HCT116 (cell line): Measurements from ENCODE around the gene DDX10. TPM values are rescaled to one million over a fixed set of nuclear protein-coding genes. Genes with fewer than 3 reads are reported as not detected.

ENCODE experiments used
- ATAC-seq: fragments of 200-7000 bp; cut with Tn5 transposase; 2 replicates; pipeline ENCODE4 v1.9.1; 2020; ENCODE audit warnings: mild to moderate bottlenecking, moderate library complexity
- BruUV-seq: library from RNA; stranded (reverse); fragments of 400-500 nt; replicated peaks from 2 replicates; lab custom pipeline; 2021; lab: Mats Ljungman, UMichigan
- CTCF ChIA-PET: fragments of 300-600 bp; sonication (Branson Sonifier 250); formaldehyde crosslinking; loops from one replicate; lab custom pipeline; 2021; ENCODE audit warnings: antibody characterized with exemption; lab: Charles Lee
- POLR2A ChIA-PET: fragments of 300-600, 350-600 bp; sonication (Branson Sonifier 250); formaldehyde crosslinking; loops from one replicate; lab custom pipeline; 2021; ENCODE audit warnings: antibody characterized with exemption; lab: Charles Lee
- RAD21 ChIA-PET, 2 experiments: fragments of 300-600 bp; sonication (Branson Sonifier 250); formaldehyde crosslinking; loops; one replicate each; lab custom pipeline; 2023; ENCODE audit warnings: low total read pairs in 2 of 2; ENCODE audit not compliant: uncharacterized antibody in 2 of 2, unreplicated experiment in 2 of 2, low non-redundant PET in 1 of 2; lab: Charles Lee
- DNase-seq: peaks from one replicate; pipeline ENCODE4 v3.0.0-alpha.2; 2010; ENCODE audit warnings: low read depth, low spot score
- H2AFZ ChIP-seq: fragments of 200-600 bp; shearing (Covaris generic), sonication (generic); 2 replicates; pipeline ENCODE4 v1.6.1; 2017; ENCODE audit warnings: low read depth, mixed run types, mixed read lengths, antibody characterized with exemption, low read length; ENCODE audit not compliant: poor library complexity, severe bottlenecking
- H3K27ac ChIP-seq: 2 replicates; pipeline ENCODE4 v1.5.1; 2012; ENCODE audit warnings: low read depth, low read length
- H3K27me3 ChIP-seq: fragments of 200-600 bp; sonication (generic); 2 replicates; pipeline ENCODE4 v1.6.1; 2016; ENCODE audit warnings: mixed run types, low read length, mixed read lengths; ENCODE audit not compliant: insufficient read depth
- H3K36me3 ChIP-seq, 2 experiments: fragments of 200-500 bp in 1 of 2; fragments of 200-600 bp in 1 of 2; sonication (Bioruptor generic) in 1 of 2; sonication (generic) in 1 of 2; 2 replicates each; pipeline versions ENCODE4 v1.5.1 to v1.6.1; 2014 to 2016; ENCODE audit warnings: low read length in 2 of 2, inconsistent platforms in 1 of 2, mixed read lengths in 1 of 2, mixed run types in 1 of 2; ENCODE audit not compliant: insufficient read depth in 2 of 2, control insufficient read depth in 1 of 2
- H3K4me1 ChIP-seq, 2 experiments: fragments of 200-600 bp in 1 of 2; sonication (generic) in 1 of 2; 2 replicates each; pipeline versions ENCODE4 v1.5.1 to v1.6.1; 2012 to 2017; ENCODE audit warnings: low read length in 2 of 2, inconsistent platforms in 1 of 2, mild to moderate bottlenecking in 1 of 2, mixed read lengths in 1 of 2, mixed run types in 1 of 2, moderate library complexity in 1 of 2; ENCODE audit not compliant: insufficient read depth in 2 of 2, control insufficient read depth in 1 of 2
- H3K4me2 ChIP-seq: fragments of 200-600 bp; sonication (generic); 2 replicates; pipeline ENCODE4 v1.6.1; 2017; ENCODE audit warnings: mixed run types, low read length, mixed read lengths
- H3K4me3 ChIP-seq, 2 experiments: fragments of 200-600 bp in 1 of 2; sonication (generic) in 1 of 2; replicated peaks in 1 of 2; 2 replicates each; pipeline ENCODE4 v1.5.1; 2011 to 2016; ENCODE audit warnings: low read length in 2 of 2, control low read depth in 1 of 2, low read depth in 1 of 2, mild to moderate bottlenecking in 1 of 2, mixed read lengths in 1 of 2, mixed run types in 1 of 2
- H3K79me2 ChIP-seq: fragments of 200-600 bp; sonication (generic); 2 replicates; pipeline ENCODE4 v1.6.1; 2017; ENCODE audit warnings: mild to moderate bottlenecking, mixed run types, low read length, moderate library complexity, mixed read lengths; ENCODE audit not compliant: insufficient read depth
- H3K9ac ChIP-seq: fragments of 200-600 bp; sonication (generic); 2 replicates; pipeline ENCODE4 v1.6.1; 2016; ENCODE audit warnings: low read length, mixed read lengths
- H3K9me2 ChIP-seq: fragments of 200-600 bp; sonication (generic), shearing (Covaris generic); 2 replicates; pipeline ENCODE4 v1.6.1; 2017; ENCODE audit warnings: mixed run types, mild to moderate bottlenecking, moderate library complexity; ENCODE audit not compliant: insufficient read depth
- H3K9me3 ChIP-seq, 2 experiments: fragments of 200-500 bp in 1 of 2; fragments of 200-600 bp in 1 of 2; sonication (Bioruptor generic) in 1 of 2; sonication (generic) in 1 of 2; 2 replicates each; pipeline ENCODE4 v1.6.1; 2014 to 2017; ENCODE audit warnings: low read length in 2 of 2, mixed read lengths in 2 of 2, inconsistent platforms in 1 of 2, low read depth in 1 of 2, mild to moderate bottlenecking in 1 of 2, mixed run types in 1 of 2, moderate library complexity in 1 of 2; ENCODE audit not compliant: control insufficient read depth in 1 of 2, insufficient read depth in 1 of 2
- H4K20me1 ChIP-seq: fragments of 200-600 bp; sonication (generic), shearing (Covaris generic); 2 replicates; pipeline ENCODE4 v1.6.1; 2017; ENCODE audit warnings: mixed run types, mild to moderate bottlenecking, moderate library complexity; ENCODE audit not compliant: insufficient read depth
- CBX3 ChIP-seq: IDR thresholded peaks from 2 replicates; pipeline ENCODE4 v1.6.1; 2012; ENCODE audit warnings: low read depth
- POLR2A ChIP-seq: IDR thresholded peaks from 2 replicates; pipeline ENCODE4 v1.7.0; 2011; ENCODE audit warnings: borderline replicate concordance; ENCODE audit not compliant: insufficient read depth, insufficient read length; ENCODE audit errors: extremely low read depth
- POLR2AphosphoS5 ChIP-seq: IDR thresholded peaks from 2 replicates; pipeline ENCODE4 v1.6.1; 2011; ENCODE audit warnings: mild to moderate bottlenecking, low read depth, low read length, moderate library complexity
- SRF ChIP-seq: IDR thresholded peaks from 2 replicates; pipeline ENCODE4 v1.6.1; 2012; ENCODE audit warnings: low read depth
- YY1 ChIP-seq: IDR thresholded peaks from 2 replicates; pipeline ENCODE4 v1.6.1; 2011; ENCODE audit warnings: low read length, low read depth, moderate library complexity, mild to moderate bottlenecking; ENCODE audit not compliant: insufficient replicate concordance; ENCODE audit errors: extremely low read depth
- ZFX ChIP-seq: fragments of 450-650 bp; IDR thresholded peaks from 2 replicates; pipeline ENCODE4 v1.6.1; 2017
- intact Hi-C: fragments of 100-400 bp; cut with micrococcal nuclease; formaldehyde crosslinking; loops from 2 replicates; pipeline ENCODE4 v1.10.0; 2022
- total RNA-seq: library from RNA; stranded (reverse); gene quantifications from one replicate; pipeline ENCODE4 v1.2.1, GENCODE V29; 2021; ENCODE audit not compliant: unreplicated experiment
- TF ChIP-seq, protein P1 (sequence below), 3 experiments: fragments of 200-600 bp in 1 of 3; sonication (generic) in 1 of 3; IDR thresholded peaks in 2 of 3; conservative IDR thresholded peaks in 1 of 3; 2 replicates each; pipeline ENCODE4 v1.5.1; 2012 to 2017; ENCODE audit warnings: low read depth in 2 of 3, low read length in 2 of 3, antibody characterized with exemption in 1 of 3, borderline replicate concordance in 1 of 3, control low read depth in 1 of 3, mild to moderate bottlenecking in 1 of 3, mixed read lengths in 1 of 3, mixed run types in 1 of 3, moderate library complexity in 1 of 3; ENCODE audit not compliant: insufficient read depth in 1 of 3
- TF ChIP-seq, protein P2 (sequence below): IDR thresholded peaks from 2 replicates; pipeline ENCODE4 v1.6.1; 2011; ENCODE audit warnings: mild to moderate bottlenecking, low read length, moderate library complexity; ENCODE audit not compliant: insufficient replicate concordance; ENCODE audit errors: extremely low read depth
- TF ChIP-seq, protein P3 (sequence below): IDR thresholded peaks from 2 replicates; pipeline ENCODE4 v1.6.1; 2012

Gene DDX10
- total RNA-seq, 1 experiment from 2014 or later = 66.5 TPM

DNA sequence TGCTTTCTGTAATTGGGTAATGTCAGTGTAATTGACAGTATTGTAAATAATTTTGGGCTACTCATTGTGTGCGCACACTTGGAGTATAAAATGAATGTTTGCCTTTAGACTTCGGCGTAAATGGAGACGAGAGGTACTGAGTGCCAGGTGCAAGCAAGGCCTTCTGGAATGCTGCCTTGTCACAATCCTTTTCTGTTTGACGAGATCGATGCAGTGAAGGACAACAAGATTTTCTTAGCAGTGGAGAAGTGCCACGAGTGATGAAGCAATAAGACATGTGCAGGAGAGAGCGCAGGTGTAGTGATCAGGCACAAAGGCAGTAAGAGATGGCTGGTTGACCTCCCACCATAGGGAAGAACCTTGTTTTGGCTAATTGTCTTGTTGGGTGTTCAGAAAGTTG is 67.5 kb downstream of the DDX10 start (continued):
- TF ChIP-seq, protein P1, sequence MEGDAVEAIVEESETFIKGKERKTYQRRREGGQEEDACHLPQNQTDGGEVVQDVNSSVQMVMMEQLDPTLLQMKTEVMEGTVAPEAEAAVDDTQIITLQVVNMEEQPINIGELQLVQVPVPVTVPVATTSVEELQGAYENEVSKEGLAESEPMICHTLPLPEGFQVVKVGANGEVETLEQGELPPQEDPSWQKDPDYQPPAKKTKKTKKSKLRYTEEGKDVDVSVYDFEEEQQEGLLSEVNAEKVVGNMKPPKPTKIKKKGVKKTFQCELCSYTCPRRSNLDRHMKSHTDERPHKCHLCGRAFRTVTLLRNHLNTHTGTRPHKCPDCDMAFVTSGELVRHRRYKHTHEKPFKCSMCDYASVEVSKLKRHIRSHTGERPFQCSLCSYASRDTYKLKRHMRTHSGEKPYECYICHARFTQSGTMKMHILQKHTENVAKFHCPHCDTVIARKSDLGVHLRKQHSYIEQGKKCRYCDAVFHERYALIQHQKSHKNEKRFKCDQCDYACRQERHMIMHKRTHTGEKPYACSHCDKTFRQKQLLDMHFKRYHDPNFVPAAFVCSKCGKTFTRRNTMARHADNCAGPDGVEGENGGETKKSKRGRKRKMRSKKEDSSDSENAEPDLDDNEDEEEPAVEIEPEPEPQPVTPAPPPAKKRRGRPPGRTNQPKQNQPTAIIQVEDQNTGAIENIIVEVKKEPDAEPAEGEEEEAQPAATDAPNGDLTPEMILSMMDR (IDR thresholded peaks at IDR 0.05 in 2 of 3, conservative IDR thresholded peaks at IDR 0.05 in 1 of 3; ENCODE audit: borderline replicate concordance in 1 of 3, insufficient read depth in 1 of 3, low read depth in 2 of 3, low read length in 2 of 3) = no peak
- TF ChIP-seq POLR2A (no peak), YY1 (no peak), CBX3 (no peak), POLR2AphosphoS5 (no peak)
- TF ChIP-seq, protein P2, sequence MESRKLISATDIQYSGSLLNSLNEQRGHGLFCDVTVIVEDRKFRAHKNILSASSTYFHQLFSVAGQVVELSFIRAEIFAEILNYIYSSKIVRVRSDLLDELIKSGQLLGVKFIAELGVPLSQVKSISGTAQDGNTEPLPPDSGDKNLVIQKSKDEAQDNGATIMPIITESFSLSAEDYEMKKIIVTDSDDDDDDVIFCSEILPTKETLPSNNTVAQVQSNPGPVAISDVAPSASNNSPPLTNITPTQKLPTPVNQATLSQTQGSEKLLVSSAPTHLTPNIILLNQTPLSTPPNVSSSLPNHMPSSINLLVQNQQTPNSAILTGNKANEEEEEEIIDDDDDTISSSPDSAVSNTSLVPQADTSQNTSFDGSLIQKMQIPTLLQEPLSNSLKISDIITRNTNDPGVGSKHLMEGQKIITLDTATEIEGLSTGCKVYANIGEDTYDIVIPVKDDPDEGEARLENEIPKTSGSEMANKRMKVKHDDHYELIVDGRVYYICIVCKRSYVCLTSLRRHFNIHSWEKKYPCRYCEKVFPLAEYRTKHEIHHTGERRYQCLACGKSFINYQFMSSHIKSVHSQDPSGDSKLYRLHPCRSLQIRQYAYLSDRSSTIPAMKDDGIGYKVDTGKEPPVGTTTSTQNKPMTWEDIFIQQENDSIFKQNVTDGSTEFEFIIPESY = no peak
- TF ChIP-seq, protein P3, sequence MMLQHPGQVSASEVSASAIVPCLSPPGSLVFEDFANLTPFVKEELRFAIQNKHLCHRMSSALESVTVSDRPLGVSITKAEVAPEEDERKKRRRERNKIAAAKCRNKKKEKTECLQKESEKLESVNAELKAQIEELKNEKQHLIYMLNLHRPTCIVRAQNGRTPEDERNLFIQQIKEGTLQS = no peak

DNA sequence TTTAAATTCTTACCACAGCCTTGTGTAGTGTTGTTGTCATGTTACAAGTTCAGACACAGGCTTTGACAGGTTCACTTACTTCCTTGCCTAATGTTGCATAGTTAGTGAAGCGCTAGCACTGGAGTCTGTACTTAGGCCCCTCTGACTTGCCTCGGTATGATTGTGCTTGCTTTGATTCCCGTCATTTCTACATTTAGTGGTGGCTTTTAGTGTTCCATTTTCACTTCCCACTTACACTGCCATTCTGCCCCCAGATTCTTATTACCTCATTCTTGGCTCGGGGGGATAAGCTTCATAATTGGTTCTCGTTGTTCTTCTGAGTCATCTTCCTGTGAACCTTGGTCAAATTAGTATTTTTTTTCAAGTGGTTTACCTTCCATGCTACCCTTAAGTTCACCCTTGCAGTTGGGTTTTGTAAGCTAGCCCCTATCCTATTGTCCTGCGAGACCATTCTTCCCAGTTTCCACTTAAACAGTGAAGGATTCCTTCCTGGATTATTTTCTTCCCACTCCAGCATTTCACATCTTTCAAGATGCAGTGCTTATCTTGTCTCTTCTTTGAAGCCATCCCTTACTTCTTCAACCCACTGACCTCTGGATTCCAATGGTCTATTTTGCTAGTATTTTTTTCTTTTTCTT is 68.7 kb downstream of the DDX10 start:
- intact Hi-C loops = no loop called here
- ATAC-seq (peak; percentile 40), DNase-seq (no peak)
- ChIA-PET CTCF (interaction anchor here (1.2 to 2.0 kb wide), 5 partner anchors 9 to 616 kb away, joined by 3 to 6 read pairs (median 5); no protein-coding TSS in a partner anchor), POLR2A (no interaction called here), RAD21 (no interaction called here)
- no peak for TF ChIP-seq SRF
- TF ChIP-seq ZFX = no peak
- TF ChIP-seq, protein P1 (IDR thresholded peaks at IDR 0.05 in 2 of 3, conservative IDR thresholded peaks at IDR 0.05 in 1 of 3; ENCODE audit: borderline replicate concordance in 1 of 3, insufficient read depth in 1 of 3, low read depth in 2 of 3, low read length in 2 of 3) = no peak
- no peak for TF ChIP-seq POLR2A
- TF ChIP-seq YY1 = no peak
- no TSS peak for BruUV-seq
- peaks cover 4% of the 10 kb centered on the region; the same call in 1 of the 2 replicates for H4K20me1 ChIP-seq
- no peak overlapping the region for H3K9ac ChIP-seq
- no peak overlapping the region for H2AFZ ChIP-seq
- H3K9me3 ChIP-seq = no peaks in the 10 kb centered on the region
- H3K4me2 ChIP-seq = peak overlapping the region; percentile 15
- 0 out of 4 replicates have a peak, but pooled peaks cover 0 to under 1% of the 10 kb centered on the region in 2 experiments for H3K36me3 ChIP-seq
- H3K9me2 ChIP-seq = no peaks in the 10 kb centered on the region
- peaks cover 93% of the 10 kb centered on the region for H3K79me2 ChIP-seq
- H3K27ac ChIP-seq = no peak overlapping the region
- no peaks in the 10 kb centered on the region for H3K27me3 ChIP-seq
- peaks cover 7 to 15% of the 10 kb centered on the region in 2 experiments; a peak in 3 of 4 replicates for H3K4me1 ChIP-seq
- no peak overlapping the region for H3K4me3 ChIP-seq
